Measurements from ENCODE around the gene GNAT2. TPM values are rescaled to one million over a fixed set of nuclear protein-coding genes. Genes with fewer than 3 reads are reported as not detected.
A peak's percentile ranks its signal among the peaks of the same experiment; 100 is the strongest.

GNAT2 gene
- total and polyA plus RNA-seq, 7 donors = 0.10 TPM; not detected in 6

- Histone ChIP-seq H3K4me1 (peaks cover 0 to 60% (median 45%) of the 10 kb centered on the region in 4 donors), H3K27me3 (no peaks in the 10 kb centered on the region), H3K36me3 (peaks cover 0 to 5% (median 2%) of the 10 kb centered on the region in 4 donors), H3K9me3 (no peaks in the 10 kb centered on the region), H3K27ac (peak overlapping the region; percentile 75 to 83 (median 80)), H3K4me3 (peak overlapping the region; percentile 41 to 73 (median 59))
- whole genome bisulfite sequencing, 2 donors = 46 to 50% methylated on average over 13 of the region's 13 CpGs
- intact Hi-C loops (cut with DNase I) = no loop called here
- no peak for TF ChIP-seq EP300 (IDR thresholded peaks at IDR 0.05)
- TF ChIP-seq POLR2A (IDR thresholded peaks at IDR 0.05) = no peak
- TF ChIP-seq CTCF (IDR thresholded peaks at IDR 0.05) = no peak
- no peak for TF ChIP-seq POLR2AphosphoS5 (IDR thresholded peaks at IDR 0.05)
- no peak for DNase-seq
Observed at GRCh38 chr1:109621379-109622136, 2.1 kb upstream of the GNAT2 start.

- WGBS, 2 donors = 1% methylated on average over 18 of the region's 18 CpGs
- intact Hi-C loops (cut with DNase I) = no loop called here
- Histone ChIP-seq H3K9me3 (no peaks in the 10 kb centered on the region), H3K4me3 (peak overlapping the region; percentile 41 to 73 (median 59)), H3K4me1 (peaks cover 0 to 60% (median 45%) of the 10 kb centered on the region in 4 donors), H3K36me3 (no peaks in the 10 kb centered on the region), H3K27ac (peak overlapping the region; percentile 75 to 83 (median 80)), H3K27me3 (no peaks in the 10 kb centered on the region)
- TF ChIP-seq POLR2AphosphoS5 (IDR thresholded peaks at IDR 0.05) = peak in 2 of 4 donors; percentile 43 to 69
- TF ChIP-seq POLR2A (IDR thresholded peaks at IDR 0.05) = no peak
- DNase-seq = peak; percentile 95
Observed at GRCh38 chr1:109620841-109621286, 1.4 kb upstream of the GNAT2 start.

- WGBS, 2 donors = 0% methylated on average over 9 of the region's 9 CpGs
- peak; percentile 77 for DNase-seq
Observed at GRCh38 chr1:109620401-109620791, 980 bp upstream of the GNAT2 start.

GRCh38 chr1:109618661-109619575 is 498 bp downstream of the GNAT2 start:
- Histone ChIP-seq H3K36me3 (no peaks in the 10 kb centered on the region), H3K27ac (peak overlapping the region; percentile 75 to 83 (median 80)), H3K4me1 (peaks cover 0 to 51% (median 34%) of the 10 kb centered on the region in 4 donors), H3K27me3 (no peaks in the 10 kb centered on the region), H3K4me3 (peak overlapping the region; percentile 41 to 73 (median 59)), H3K9me3 (no peaks in the 10 kb centered on the region)
- intact Hi-C loops (cut with DNase I) = loop anchor here (1.0 kb wide), 1 partner anchor 71 kb away; the partner anchor contains the start of gene GNAI3
- 12 to 37% methylated on average over 9 of the region's 9 CpGs for WGBS, 2 donors
- no peak for TF ChIP-seq CTCF (IDR thresholded peaks at IDR 0.05)
- TF ChIP-seq POLR2AphosphoS5 (IDR thresholded peaks at IDR 0.05) = no peak
- TF ChIP-seq POLR2A (IDR thresholded peaks at IDR 0.05) = no peak
- no peak for TF ChIP-seq EP300 (IDR thresholded peaks at IDR 0.05)
- DNase-seq = no peak

More at GRCh38 chr1:109620401-109620791, 980 bp upstream of the GNAT2 start:
- TF ChIP-seq POLR2AphosphoS5 (IDR thresholded peaks at IDR 0.05) (no peak), POLR2A (IDR thresholded peaks at IDR 0.05) (no peak), EP300 (IDR thresholded peaks at IDR 0.05) (no peak), CTCF (IDR thresholded peaks at IDR 0.05) (no peak)
- intact Hi-C loops (cut with DNase I) = no loop called here
- Histone ChIP-seq H3K4me1 (peaks cover 0 to 60% (median 45%) of the 10 kb centered on the region in 4 donors), H3K36me3 (no peaks in the 10 kb centered on the region), H3K4me3 (peak overlapping the region; percentile 41 to 73 (median 59)), H3K27me3 (no peaks in the 10 kb centered on the region), H3K27ac (peak overlapping the region; percentile 75 to 83 (median 80)), H3K9me3 (no peaks in the 10 kb centered on the region)
